H1 (cell line): Measurements from ENCODE around the gene NMNAT3. TPM values are rescaled to one million over a fixed set of nuclear protein-coding genes. Genes with fewer than 3 reads are reported as not detected.
A peak's percentile ranks its signal among the peaks of the same experiment; 100 is the strongest.

ENCODE experiments used
- CTCF ChIA-PET: fragments of 300-600 bp; sonication (Branson Sonifier 250); formaldehyde crosslinking; loops from one replicate; lab custom pipeline; 2021; ENCODE audit not compliant: partially characterized antibody; lab: Charles Lee
- POLR2A ChIA-PET: fragments of 300-600 bp; sonication (Branson Sonifier 250); formaldehyde crosslinking; loops from one replicate; lab custom pipeline; 2021; ENCODE audit warnings: inconsistent platforms; ENCODE audit not compliant: partially characterized antibody; lab: Charles Lee
- DNase-seq, 2 experiments: peaks; one replicate each; pipeline versions ENCODE4 v3.0.0 to v3.0.0-alpha.2; 2010 to 2022; ENCODE audit warnings: low spot score in 2 of 2, low read depth in 1 of 2, mixed read lengths in 1 of 2
- FAIRE-seq: peaks from 2 replicates; lab custom pipeline; 2011; peaks lifted over from hg19 to GRCh38; lab: Jason Lieb, UNC
- H2AFZ ChIP-seq: 2 replicates; pipeline ENCODE4 v1.8.1; 2012; ENCODE audit warnings: low read length, inconsistent platforms
- H2AK5ac ChIP-seq: 2 replicates; pipeline ENCODE4 v1.6.1; 2013; ENCODE audit warnings: low read depth, low read length
- H2BK120ac ChIP-seq: replicated peaks from 2 replicates; pipeline ENCODE3; 2013; ENCODE audit warnings: low read depth, low read length, inconsistent platforms
- H2BK12ac ChIP-seq: 2 replicates; pipeline ENCODE4 v1.6.1; 2013; ENCODE audit warnings: low read depth, low read length
- H2BK15ac ChIP-seq: 2 replicates; pipeline ENCODE4 v1.6.1; 2013; ENCODE audit warnings: low read length
- H2BK20ac ChIP-seq: 2 replicates; pipeline ENCODE4 v1.6.1; 2013; ENCODE audit warnings: low read length
- H2BK5ac ChIP-seq: 2 replicates; pipeline ENCODE4 v1.6.1; 2013; ENCODE audit warnings: low read depth, low read length
- H3K14ac ChIP-seq: 2 replicates; pipeline ENCODE4 v1.6.1; 2013; ENCODE audit warnings: inconsistent platforms; ENCODE audit not compliant: insufficient read length
- H3K18ac ChIP-seq: 2 replicates; pipeline ENCODE4 v1.6.1; 2013; ENCODE audit warnings: low read length; ENCODE audit errors: extremely low read depth
- H3K23ac ChIP-seq: 2 replicates; pipeline ENCODE4 v1.6.1; 2013; ENCODE audit warnings: inconsistent platforms; ENCODE audit not compliant: insufficient read length
- H3K23me2 ChIP-seq: 2 replicates; pipeline ENCODE4 v1.6.1; 2013; ENCODE audit warnings: low read depth, low read length
- H3K27ac ChIP-seq: 2 replicates; pipeline ENCODE4 v1.6.1; 2011; ENCODE audit warnings: low read depth, low read length, inconsistent platforms
- H3K27me3 ChIP-seq, 4 experiments: replicated peaks in 1 of 4; 1 replicate in 1 of 4; 2 replicates in 3 of 4; pipeline versions ENCODE4 v1.6.1 to v1.8.1; 2011 to 2013; ENCODE audit warnings: low read length in 3 of 4, mild to moderate bottlenecking in 3 of 4, inconsistent platforms in 2 of 4, mixed read lengths in 2 of 4, moderate library complexity in 1 of 4; ENCODE audit not compliant: control insufficient read depth in 3 of 4, insufficient read depth in 3 of 4; ENCODE audit errors: extremely low read depth in 1 of 4
- H3K36me3 ChIP-seq, 4 experiments: 2 replicates each; pipeline versions ENCODE4 v1.6.1 to v1.8.1; 2011 to 2013; ENCODE audit warnings: mild to moderate bottlenecking in 4 of 4, low read length in 3 of 4, moderate library complexity in 2 of 4, control low read depth in 1 of 4, inconsistent platforms in 1 of 4; ENCODE audit not compliant: insufficient read depth in 4 of 4, control insufficient read depth in 2 of 4
- H3K4ac ChIP-seq: replicated peaks from 2 replicates; pipeline ENCODE3; 2013; ENCODE audit warnings: low read length, low read depth, mixed read lengths, inconsistent platforms; ENCODE audit not compliant: insufficient read length
- H3K4me1 ChIP-seq, 4 experiments: replicated peaks in 1 of 4; 1 replicate in 1 of 4; 2 replicates in 3 of 4; pipeline versions ENCODE4 v1.6.1 to v1.8.1; 2011 to 2013; ENCODE audit warnings: low read length in 3 of 4, inconsistent platforms in 2 of 4, mixed read lengths in 1 of 4; ENCODE audit not compliant: insufficient read depth in 4 of 4, control insufficient read depth in 3 of 4
- H3K4me2 ChIP-seq, 2 experiments: 2 replicates each; pipeline versions ENCODE4 v1.6.1 to v1.8.1; 2011 to 2013; ENCODE audit warnings: low read depth in 2 of 2, low read length in 2 of 2, control low read depth in 1 of 2, inconsistent platforms in 1 of 2, mild to moderate bottlenecking in 1 of 2; ENCODE audit not compliant: insufficient read depth in 1 of 2
- H3K4me3 ChIP-seq, 4 experiments: fragments of 200-600, 300-600 bp in 1 of 4; sonication (generic), shearing (Covaris generic), sonication (Bioruptor Twin) in 1 of 4; 2 replicates each; pipeline versions ENCODE4 v1.5.1 to v1.8.1; 2011 to 2016; ENCODE audit warnings: low read length in 4 of 4, low read depth in 3 of 4, control low read depth in 2 of 4, inconsistent platforms in 2 of 4, mild to moderate bottlenecking in 2 of 4, mixed read lengths in 1 of 4, moderate library complexity in 1 of 4; ENCODE audit not compliant: insufficient read depth in 2 of 4; ENCODE audit errors: extremely low read depth in 1 of 4
- H3K56ac ChIP-seq: replicated peaks from 2 replicates; pipeline ENCODE3; 2013; ENCODE audit warnings: low read depth, mild to moderate bottlenecking, mixed read lengths, low read length, inconsistent platforms; ENCODE audit not compliant: insufficient read length
- H3K79me1 ChIP-seq: 2 replicates; pipeline ENCODE4 v1.6.1; 2013; ENCODE audit warnings: low read depth, low read length, control low read depth
- H3K79me2 ChIP-seq, 2 experiments: 2 replicates each; pipeline versions ENCODE4 v1.6.1 to v1.8.1; 2012 to 2013; ENCODE audit warnings: low read length in 2 of 2, mild to moderate bottlenecking in 2 of 2, inconsistent platforms in 1 of 2; ENCODE audit not compliant: insufficient read depth in 2 of 2, control insufficient read depth in 1 of 2
- H3K9ac ChIP-seq, 4 experiments: replicated peaks in 1 of 4; 1 replicate in 1 of 4; 2 replicates in 3 of 4; pipeline versions ENCODE4 v1.6.1 to v1.8.1; 2011 to 2013; ENCODE audit warnings: low read depth in 3 of 4, low read length in 3 of 4, control low read depth in 2 of 4, mild to moderate bottlenecking in 2 of 4, moderate library complexity in 2 of 4, inconsistent platforms in 1 of 4; ENCODE audit errors: extremely low read depth in 1 of 4
- H3K9me3 ChIP-seq, 2 experiments: 2 replicates each; pipeline versions ENCODE4 v1.6.1 to v1.8.1; 2012 to 2013; ENCODE audit warnings: mild to moderate bottlenecking in 2 of 2, moderate library complexity in 2 of 2, control low read depth in 1 of 2, inconsistent platforms in 1 of 2, low read depth in 1 of 2, low read length in 1 of 2, mixed read lengths in 1 of 2; ENCODE audit not compliant: insufficient read depth in 2 of 2
- H4K20me1 ChIP-seq, 2 experiments: replicated peaks in 1 of 2; 2 replicates each; pipeline versions ENCODE3 to v1.8.1; 2011 to 2013; ENCODE audit warnings: inconsistent platforms in 2 of 2, low read length in 2 of 2, mild to moderate bottlenecking in 1 of 2; ENCODE audit not compliant: insufficient read depth in 2 of 2, control insufficient read depth in 1 of 2
- H4K5ac ChIP-seq: 2 replicates; pipeline ENCODE4 v1.6.1; 2013; ENCODE audit warnings: low read length, low read depth, mixed read lengths, inconsistent platforms; ENCODE audit not compliant: insufficient read length
- H4K8ac ChIP-seq: 2 replicates; pipeline ENCODE4 v1.8.0; 2013; ENCODE audit warnings: mild to moderate bottlenecking, moderate library complexity, low read length, inconsistent platforms; ENCODE audit not compliant: insufficient read depth; ENCODE audit errors: extremely low read depth
- H4K91ac ChIP-seq: replicated peaks from 2 replicates; pipeline ENCODE3; 2013; ENCODE audit warnings: low read length, mixed read lengths, inconsistent platforms; ENCODE audit not compliant: insufficient read length
- CBX8 ChIP-seq: fragments of 300-800, 300-1000 bp; sonication (generic); IDR thresholded peaks from 2 replicates; pipeline ENCODE4 v1.7.1; 2016; ENCODE audit warnings: low read depth, low read length, borderline replicate concordance
- KDM1A ChIP-seq: fragments of 200-600, 300-600 bp; sonication (generic); IDR thresholded peaks from 2 replicates; pipeline ENCODE4 v1.7.1; 2016; ENCODE audit warnings: mild to moderate bottlenecking, low read length, borderline replicate concordance
- SRF ChIP-seq: IDR thresholded peaks from 2 replicates; pipeline ENCODE4 v1.6.1; 2011; ENCODE audit warnings: mild to moderate bottlenecking, low read depth, low read length, moderate library complexity
- polyA plus RNA-seq, 7 experiments: library from polyadenylated mRNA; depleted of rRNA in 3 of 7; stranded (reverse) in 5 of 7; unstranded in 2 of 7; fragments of >200 nt in 5 of 7; fragments of 200-250 nt in 2 of 7; gene quantifications; 1 replicate in 5 of 7; 2 replicates in 1 of 7; 4 replicates in 1 of 7; pipeline versions ENCODE4 v1.2.1 to v1.2.3, GENCODE V29; 2011 to 2013; ENCODE audit warnings: missing spikeins in 2 of 7, mixed read lengths in 2 of 7
- total RNA-seq: library from RNA; stranded (reverse); fragmentation: NEBNext Ultra II Directional; extraction: Animal tissue kit (Norgen Biotek cat#: 25700); gene quantifications from 2 replicates; pipeline ENCODE4 v1.2.1, GENCODE V29; 2021

Gene NMNAT3
- total and polyA plus RNA-seq, 2 of the 8 experiments (the other 6 are each of a cell fraction or from before 2014, with no cell fraction given), result 4.2 to 4.3 TPM

DNA sequence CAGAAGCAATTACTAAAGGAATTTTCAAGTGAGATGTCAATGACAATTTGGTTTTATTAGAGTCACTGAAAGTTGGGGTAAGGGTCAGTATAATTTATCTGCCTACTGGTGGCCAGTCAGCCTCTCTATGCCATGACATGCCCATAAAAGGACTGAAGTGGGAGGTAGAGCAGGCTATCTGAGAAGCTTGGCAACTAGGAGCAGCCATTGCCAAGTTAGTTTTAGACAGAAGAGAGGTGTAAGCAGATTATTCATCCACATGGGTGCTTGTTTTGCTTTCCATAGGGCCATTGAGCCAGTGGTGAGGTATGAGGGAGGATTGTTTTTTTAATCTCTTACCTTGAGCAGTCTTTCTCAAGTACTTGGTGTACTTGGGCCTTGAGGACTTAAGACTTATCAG, 130.1 kb downstream of the NMNAT3 start:
- TF ChIP-seq SRF (peak; percentile 52; the same call in 1 of the 2 replicates), KDM1A (no peak), CBX8 (no peak)
- TF ChIP-seq, all 59 proteins: peak for 1
- Histone ChIP-seq H4K91ac (no peak overlapping the region), H3K23me2 (no peaks in the 10 kb centered on the region), H3K18ac (no peak overlapping the region), H3K56ac (no peak overlapping the region), H3K4me1 (no peaks in the 10 kb centered on the region), H3K23ac (no peak overlapping the region), H3K4me2 (no peak overlapping the region), H4K5ac (no peak overlapping the region), H2BK20ac (no peak overlapping the region), H3K27me3 (no peaks in the 10 kb centered on the region; a peak in 1 of 7 replicates), H2BK120ac (no peak overlapping the region), H3K4ac (no peak overlapping the region), H2BK5ac (no peak overlapping the region), H4K8ac (no peak overlapping the region), H3K9ac (no peak overlapping the region), H2BK15ac (no peak overlapping the region), H3K36me3 (no peaks in the 10 kb centered on the region), H3K4me3 (no peak overlapping the region), H4K20me1 (no peaks in the 10 kb centered on the region), H2BK12ac (no peak overlapping the region), H3K27ac (no peak overlapping the region), H3K14ac (no peak overlapping the region), H2AK5ac (no peak overlapping the region), H3K79me1 (no peaks in the 10 kb centered on the region), H3K9me3 (no peaks in the 10 kb centered on the region), H3K79me2 (no peaks in the 10 kb centered on the region), H2AFZ (no peak overlapping the region)
- POLR2A ChIA-PET, result no interaction called here
- DNase-seq (no peak), FAIRE-seq (no peak)
- CTCF ChIA-PET, result interaction anchor here (1.1 kb wide), 1 partner anchor 15 kb away, joined by 3 read pairs; no protein-coding TSS in a partner anchor
